ENCODE measurements around the gene PDF.

The PDF gene

DNA sequence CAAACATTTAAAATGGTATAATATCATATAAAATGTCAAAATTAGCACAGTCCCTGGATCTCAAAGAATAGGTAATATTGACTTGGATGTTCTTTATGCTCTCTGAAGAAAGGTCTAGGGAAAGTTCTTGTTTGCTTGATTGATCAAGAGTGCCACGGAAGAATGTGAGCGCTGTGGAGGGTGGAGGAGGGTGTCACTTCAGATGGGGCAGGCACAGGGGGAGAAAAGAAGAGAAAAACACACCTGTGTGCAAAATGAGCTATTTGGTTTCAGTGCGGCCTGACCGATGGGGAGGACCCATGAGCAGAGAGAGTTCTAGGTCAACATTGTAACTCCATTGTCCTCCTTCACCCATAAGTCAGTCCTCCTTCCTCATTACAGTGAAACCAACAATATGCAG, 28.1 kb downstream of the PDF start:
- Histone ChIP-seq H3K4me3 (ENCODE audit: low read length, poor library complexity, severe bottlenecking) (no peak overlapping the region), H4K20me1 (ENCODE audit: insufficient read depth, low read length, poor library complexity, severe bottlenecking) (no peaks in the 10 kb centered on the region), H3K27me3 (ENCODE audit: insufficient read depth, low read length, poor library complexity, severe bottlenecking) (no peaks in the 10 kb centered on the region), H3K9me3 (ENCODE audit: insufficient read depth, low read depth, low read length) (no peaks in the 10 kb centered on the region), H3K4me2 (ENCODE audit: low read depth, low read length, poor library complexity, severe bottlenecking) (no peak overlapping the region), H3K9me2 (replicated peaks; ENCODE audit: low read depth, low read length) (no peaks in the 10 kb centered on the region), H3K9ac (ENCODE audit: low read depth, low read length, poor library complexity, severe bottlenecking) (no peak overlapping the region), H3K79me2 (ENCODE audit: insufficient read depth, low read length) (no peaks in the 10 kb centered on the region), H3F3A (ENCODE audit: low read depth) (no peaks in the 10 kb centered on the region), H3K36me3 (ENCODE audit: insufficient read depth, low read length) (peaks cover 7% of the 10 kb centered on the region; the same call in 1 of the 2 replicates), H2AFZ (ENCODE audit: low read length) (no peak overlapping the region), H3K4me1 (ENCODE audit: insufficient read depth, low read length, poor library complexity, severe bottlenecking) (no peaks in the 10 kb centered on the region)
- TF ChIP-seq EZH2phosphoT487 (IDR thresholded peaks at IDR 0.05; ENCODE audit: borderline replicate concordance), result no peak
- no peak for TF ChIP-seq CTCF (conservative IDR thresholded peaks at IDR 0.05; ENCODE audit: low read length)

DNA sequence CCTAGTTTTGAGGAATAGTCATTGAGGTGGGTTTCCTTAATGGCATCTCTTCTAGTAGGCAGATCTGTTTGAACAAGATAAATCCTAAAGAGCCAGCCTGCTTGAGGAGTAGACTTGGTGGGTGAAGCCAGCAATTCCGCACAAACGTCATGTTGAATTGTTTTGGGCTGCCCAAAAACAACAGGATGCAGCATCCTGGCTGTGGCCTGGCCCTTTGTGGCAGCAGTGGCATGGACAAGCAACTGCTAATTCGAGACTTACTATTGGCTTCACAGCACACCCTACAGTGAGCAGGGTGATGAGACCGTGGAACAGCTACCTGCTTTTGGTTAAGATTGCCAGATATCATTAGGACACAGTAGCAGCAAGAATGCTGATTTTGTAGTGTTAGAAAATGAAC, 28.5 kb downstream of the PDF start:
- H3K4me2 ChIP-seq (ENCODE audit: low read depth, low read length, poor library complexity, severe bottlenecking), result no peak overlapping the region
- peaks cover 7% of the 10 kb centered on the region; the same call in 1 of the 2 replicates for H3K36me3 ChIP-seq (ENCODE audit: insufficient read depth, low read length)

GRCh38 chr16:69301187-69301586, 29.2 kb downstream of the PDF start:
- Histone ChIP-seq H2AFZ (ENCODE audit: low read length) (no peak overlapping the region), H3K9me3 (ENCODE audit: insufficient read depth, low read depth, low read length) (no peaks in the 10 kb centered on the region), H3K9ac (ENCODE audit: low read depth, low read length, poor library complexity, severe bottlenecking) (no peak overlapping the region), H3K4me2 (ENCODE audit: low read depth, low read length, poor library complexity, severe bottlenecking) (no peak overlapping the region), H3K27me3 (ENCODE audit: insufficient read depth, low read length, poor library complexity, severe bottlenecking) (no peaks in the 10 kb centered on the region), H3K9me2 (replicated peaks; ENCODE audit: low read depth, low read length) (no peaks in the 10 kb centered on the region), H3F3A (ENCODE audit: low read depth) (no peaks in the 10 kb centered on the region), H4K20me1 (ENCODE audit: insufficient read depth, low read length, poor library complexity, severe bottlenecking) (no peaks in the 10 kb centered on the region), H3K79me2 (ENCODE audit: insufficient read depth, low read length) (no peaks in the 10 kb centered on the region), H3K4me1 (ENCODE audit: insufficient read depth, low read length, poor library complexity, severe bottlenecking) (no peaks in the 10 kb centered on the region), H3K36me3 (ENCODE audit: insufficient read depth, low read length) (peaks cover 7% of the 10 kb centered on the region; the same call in 1 of the 2 replicates), H3K4me3 (ENCODE audit: low read length, poor library complexity, severe bottlenecking) (no peak overlapping the region)
- no peak for TF ChIP-seq CTCF (conservative IDR thresholded peaks at IDR 0.05; ENCODE audit: low read length)
- TF ChIP-seq EZH2phosphoT487 (IDR thresholded peaks at IDR 0.05; ENCODE audit: borderline replicate concordance), result no peak

More for the DNA sequence above, 28.5 kb downstream of the PDF start:
- H3K4me1 ChIP-seq (ENCODE audit: insufficient read depth, low read length, poor library complexity, severe bottlenecking), result no peaks in the 10 kb centered on the region
- H3K4me3 ChIP-seq (ENCODE audit: low read length, poor library complexity, severe bottlenecking), result no peak overlapping the region
- no peaks in the 10 kb centered on the region for H3K9me2 ChIP-seq (replicated peaks; ENCODE audit: low read depth, low read length)
- H3K9me3 ChIP-seq (ENCODE audit: insufficient read depth, low read depth, low read length), result no peaks in the 10 kb centered on the region
- no peaks in the 10 kb centered on the region for H4K20me1 ChIP-seq (ENCODE audit: insufficient read depth, low read length, poor library complexity, severe bottlenecking)
- no peaks in the 10 kb centered on the region for H3K27me3 ChIP-seq (ENCODE audit: insufficient read depth, low read length, poor library complexity, severe bottlenecking)
- no peak overlapping the region for H3K9ac ChIP-seq (ENCODE audit: low read depth, low read length, poor library complexity, severe bottlenecking)
- TF ChIP-seq EZH2phosphoT487 (IDR thresholded peaks at IDR 0.05; ENCODE audit: borderline replicate concordance), result no peak
- TF ChIP-seq CTCF (conservative IDR thresholded peaks at IDR 0.05; ENCODE audit: low read length), result no peak
- no peak overlapping the region for H2AFZ ChIP-seq (ENCODE audit: low read length)
- H3K79me2 ChIP-seq (ENCODE audit: insufficient read depth, low read length), result no peaks in the 10 kb centered on the region
- H3F3A ChIP-seq (ENCODE audit: low read depth), result no peaks in the 10 kb centered on the region

Data from Loucy (cell line).